Osteoblast (primary cell): ENCODE measurements around the gene ETS2. TPM values are rescaled to one million over a fixed set of nuclear protein-coding genes. Genes with fewer than 3 reads are reported as not detected.
A peak's percentile ranks its signal among the peaks of the same experiment; 100 is the strongest.

Experiments used
- DNase-seq: peaks from one replicate; pipeline ENCODE4 v3.0.0; 2011; ENCODE audit warnings: low spot score, mixed read lengths; ENCODE audit not compliant: insufficient read length; ENCODE audit errors: missing footprints
- H2AFZ ChIP-seq: 2 replicates; pipeline ENCODE4 v1.6.0; 2011; ENCODE audit warnings: mild to moderate bottlenecking, low read length
- H3K27ac ChIP-seq: 2 replicates; pipeline ENCODE4 v1.5.1; 2011; ENCODE audit warnings: mild to moderate bottlenecking, low read depth, low read length, moderate library complexity
- H3K27me3 ChIP-seq: 2 replicates; pipeline ENCODE4 v1.6.0; 2012; ENCODE audit warnings: mild to moderate bottlenecking, control low read depth, inconsistent platforms, low read length, moderate library complexity; ENCODE audit not compliant: insufficient read depth
- H3K36me3 ChIP-seq: 2 replicates; pipeline ENCODE4 v1.5.1; 2011; ENCODE audit warnings: mild to moderate bottlenecking, low read length, control low read depth, moderate library complexity; ENCODE audit not compliant: insufficient read depth
- H3K4me1 ChIP-seq: 2 replicates; pipeline ENCODE4 v1.5.1; 2011; ENCODE audit warnings: mild to moderate bottlenecking, low read length, control low read depth, moderate library complexity; ENCODE audit not compliant: insufficient read depth
- H3K4me2 ChIP-seq: 2 replicates; pipeline ENCODE4 v1.6.0; 2011; ENCODE audit warnings: mild to moderate bottlenecking, low read length; ENCODE audit not compliant: insufficient read depth
- H3K4me3 ChIP-seq: fragments of 200-600 bp; sonication (generic); 3 replicates; pipeline ENCODE4 v1.5.1; 2012; ENCODE audit warnings: mild to moderate bottlenecking, low read length, inconsistent platforms; ENCODE audit not compliant: insufficient read depth
- H3K79me2 ChIP-seq: 2 replicates; pipeline ENCODE4 v1.6.0; 2012; ENCODE audit warnings: mild to moderate bottlenecking, low read length, control low read depth, inconsistent platforms; ENCODE audit not compliant: insufficient read depth
- H3K9me3 ChIP-seq: 2 replicates; pipeline ENCODE4 v1.5.1; 2011; ENCODE audit warnings: low read depth, low read length, control low read depth
- H4K20me1 ChIP-seq: 2 replicates; pipeline ENCODE4 v1.6.0; 2012; ENCODE audit warnings: mild to moderate bottlenecking, low read length, control low read depth; ENCODE audit not compliant: insufficient read depth
- total RNA-seq: library from RNA; depleted of rRNA; stranded (reverse); fragments of >200 nt; gene quantifications from 2 replicates; pipeline ENCODE4 v1.2.3, GENCODE V29; 2012
- TF ChIP-seq, protein P1 (sequence below): IDR thresholded peaks from 2 replicates; pipeline ENCODE4 v1.5.1; 2011; ENCODE audit warnings: mild to moderate bottlenecking, low read depth, low read length, moderate library complexity; ENCODE audit errors: extremely low read depth

The ETS2 gene
- total RNA-seq, 1 donor = 4.0 TPM

DNA sequence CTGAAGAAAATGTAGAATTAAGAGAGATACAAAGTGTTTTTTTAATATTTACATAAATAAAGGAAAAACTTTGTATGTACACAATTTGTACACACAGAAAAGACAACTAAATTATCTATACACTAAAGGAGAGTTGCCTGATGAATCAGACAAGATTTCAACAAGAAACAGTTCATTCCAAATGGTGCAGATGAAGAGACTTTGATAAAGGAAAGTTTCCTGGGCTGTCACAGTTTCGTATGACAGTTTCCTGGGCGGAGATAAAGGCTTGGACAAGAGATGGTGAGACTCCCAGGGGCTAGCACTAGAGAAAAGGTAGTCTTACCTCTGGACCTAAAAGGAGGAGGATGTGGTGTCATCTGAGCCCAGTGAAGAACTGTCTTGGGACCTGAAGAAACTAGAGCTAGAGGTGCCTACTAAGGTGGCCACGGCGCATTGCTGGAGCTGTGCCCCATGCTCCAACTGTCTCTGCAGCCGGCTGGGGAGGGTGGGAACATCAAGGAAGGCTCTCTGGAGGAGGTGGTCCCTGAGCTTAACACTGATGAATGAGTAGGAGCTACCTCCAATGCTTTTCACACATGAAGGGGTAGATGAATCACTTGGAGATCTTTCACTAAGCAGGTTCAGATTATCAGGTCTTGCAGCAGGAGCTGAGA, 32.2 kb downstream of the ETS2 start:
- Histone ChIP-seq H4K20me1 (no peaks in the 10 kb centered on the region), H3K4me2 (no peak overlapping the region), H2AFZ (no peak overlapping the region), H3K4me1 (peaks cover 24% of the 10 kb centered on the region), H3K4me3 (no peak overlapping the region), H3K27ac (no peak overlapping the region), H3K9me3 (no peaks in the 10 kb centered on the region), H3K27me3 (no peaks in the 10 kb centered on the region), H3K79me2 (no peaks in the 10 kb centered on the region), H3K36me3 (no peaks in the 10 kb centered on the region)
- TF ChIP-seq, protein P1, sequence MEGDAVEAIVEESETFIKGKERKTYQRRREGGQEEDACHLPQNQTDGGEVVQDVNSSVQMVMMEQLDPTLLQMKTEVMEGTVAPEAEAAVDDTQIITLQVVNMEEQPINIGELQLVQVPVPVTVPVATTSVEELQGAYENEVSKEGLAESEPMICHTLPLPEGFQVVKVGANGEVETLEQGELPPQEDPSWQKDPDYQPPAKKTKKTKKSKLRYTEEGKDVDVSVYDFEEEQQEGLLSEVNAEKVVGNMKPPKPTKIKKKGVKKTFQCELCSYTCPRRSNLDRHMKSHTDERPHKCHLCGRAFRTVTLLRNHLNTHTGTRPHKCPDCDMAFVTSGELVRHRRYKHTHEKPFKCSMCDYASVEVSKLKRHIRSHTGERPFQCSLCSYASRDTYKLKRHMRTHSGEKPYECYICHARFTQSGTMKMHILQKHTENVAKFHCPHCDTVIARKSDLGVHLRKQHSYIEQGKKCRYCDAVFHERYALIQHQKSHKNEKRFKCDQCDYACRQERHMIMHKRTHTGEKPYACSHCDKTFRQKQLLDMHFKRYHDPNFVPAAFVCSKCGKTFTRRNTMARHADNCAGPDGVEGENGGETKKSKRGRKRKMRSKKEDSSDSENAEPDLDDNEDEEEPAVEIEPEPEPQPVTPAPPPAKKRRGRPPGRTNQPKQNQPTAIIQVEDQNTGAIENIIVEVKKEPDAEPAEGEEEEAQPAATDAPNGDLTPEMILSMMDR = no peak
- no peak for DNase-seq

DNA sequence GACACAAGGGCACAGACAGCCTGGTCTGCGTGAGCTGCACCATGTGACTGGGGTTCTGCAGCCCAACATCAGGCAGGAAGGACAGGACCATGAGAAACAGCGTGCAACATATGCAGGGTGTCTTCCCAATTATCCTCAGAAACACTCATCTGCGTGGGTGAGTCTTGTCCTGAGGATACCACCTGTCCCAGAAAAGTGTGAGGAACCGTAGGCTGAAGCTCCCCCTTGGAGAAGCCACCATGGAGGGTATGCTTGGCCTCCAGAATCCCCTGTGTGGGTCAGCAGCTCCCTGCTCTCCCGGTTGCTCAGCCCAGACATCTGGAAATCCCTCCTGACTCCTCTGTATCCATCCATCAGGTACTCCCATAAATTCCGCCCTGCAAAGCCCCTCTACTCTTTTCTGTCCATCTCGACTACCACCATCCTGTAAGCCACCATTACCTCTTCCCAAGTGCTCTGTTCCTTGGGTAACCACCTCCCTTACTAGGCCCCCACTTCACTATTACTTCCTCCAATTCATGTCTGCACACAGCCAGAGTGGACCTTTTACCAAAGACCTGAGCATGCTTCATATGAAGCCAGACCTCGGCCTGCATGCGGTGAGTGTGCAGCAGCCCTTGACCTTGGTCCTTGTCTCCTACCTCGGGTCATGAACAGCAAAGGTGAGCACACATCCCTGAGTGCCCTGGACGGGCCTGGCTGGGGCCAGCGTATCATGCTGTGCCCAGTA, 33.0 kb downstream of the ETS2 start:
- DNase-seq = no peak
- Histone ChIP-seq H3K4me2 (peak overlapping the region; percentile 66), H4K20me1 (no peaks in the 10 kb centered on the region), H3K9me3 (no peaks in the 10 kb centered on the region), H3K27me3 (no peaks in the 10 kb centered on the region), H3K27ac (peak overlapping the region; percentile 98), H3K79me2 (no peaks in the 10 kb centered on the region), H3K4me3 (no peak overlapping the region), H3K4me1 (peaks cover 31% of the 10 kb centered on the region), H3K36me3 (no peaks in the 10 kb centered on the region), H2AFZ (no peak overlapping the region)
- TF ChIP-seq, protein P1 = no peak

DNA sequence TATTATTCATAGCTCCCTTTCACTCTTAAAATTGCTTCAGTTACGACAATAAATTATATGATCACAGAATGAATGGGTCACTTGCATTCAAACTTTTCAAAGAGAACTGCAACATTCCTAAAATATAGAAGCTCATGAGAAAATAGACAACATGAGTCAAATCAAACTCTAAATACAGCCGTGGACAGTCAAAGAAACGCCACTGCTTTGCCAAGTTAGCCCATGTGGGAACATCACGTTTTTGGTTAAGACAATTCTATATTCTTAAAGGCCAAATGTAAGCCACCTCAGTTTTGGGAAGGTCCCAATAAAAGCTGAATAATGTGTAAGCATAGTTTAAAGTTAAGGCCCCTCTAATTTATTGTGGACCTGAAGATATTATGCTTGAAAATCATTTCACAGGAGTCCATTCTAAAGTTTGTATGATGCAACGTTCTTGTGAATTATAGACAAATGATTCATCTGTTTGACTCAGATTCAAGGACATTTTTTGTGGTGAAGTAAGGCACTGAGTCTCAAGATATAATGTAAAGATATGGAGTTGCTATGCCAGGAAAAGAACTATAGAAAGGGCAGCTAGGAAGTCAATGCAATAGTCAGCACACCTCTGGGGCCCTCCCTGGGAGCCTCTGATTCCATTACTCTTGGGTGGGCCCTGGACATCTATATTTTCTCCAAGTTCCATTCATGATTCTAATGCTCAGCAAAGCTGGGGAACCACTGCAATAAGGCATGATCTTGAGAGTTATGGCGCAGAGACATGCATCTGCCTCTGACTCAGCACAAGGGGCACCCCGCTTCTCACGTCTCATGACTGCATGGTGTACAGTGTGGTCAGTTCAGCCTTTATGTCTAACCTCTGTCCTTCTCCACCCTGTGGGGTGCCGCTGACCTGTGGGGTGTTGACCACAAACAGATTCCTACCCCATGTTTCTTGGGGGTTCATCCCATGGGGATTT, 33.9 kb downstream of the ETS2 start:
- H2AFZ ChIP-seq = peak overlapping the region; percentile 44
- TF ChIP-seq, protein P1 = no peak
- peak; percentile 90 for DNase-seq
- H3K79me2 ChIP-seq = no peaks in the 10 kb centered on the region
- no peaks in the 10 kb centered on the region for H3K27me3 ChIP-seq
- H4K20me1 ChIP-seq = no peaks in the 10 kb centered on the region
- no peaks in the 10 kb centered on the region for H3K36me3 ChIP-seq
- no peaks in the 10 kb centered on the region for H3K9me3 ChIP-seq
- peak overlapping the region; percentile 98 for H3K27ac ChIP-seq
- peak overlapping the region; percentile 66 for H3K4me2 ChIP-seq
- no peak overlapping the region for H3K4me3 ChIP-seq
- peaks cover 38% of the 10 kb centered on the region for H3K4me1 ChIP-seq
